Spleen (tissue), 7 donors: ENCODE results near the gene CTXN1.

Experiments used
- POLR2A ChIP-seq, 3 donors: fragments of 450-650 bp; IDR thresholded peaks; one replicate each; pipeline ENCODE4 v1.5.1; 2017; ENCODE audit warnings: antibody characterized with exemption in 3 of 3, mild to moderate bottlenecking in 1 of 3
- POLR2AphosphoS5 ChIP-seq, 3 donors: sonication (generic); formaldehyde crosslinking; IDR thresholded peaks; one replicate each; pipeline ENCODE4 v1.5.1; 2017; ENCODE audit warnings: antibody characterized with exemption in 3 of 3
- TF ChIP-seq, protein P1 (sequence below), 11 experiments: fragments of 200-600 bp in 7 of 11; fragments of 450-650 bp in 4 of 11; sonication (generic) in 4 of 11; IDR thresholded peaks in 8 of 11; conservative IDR thresholded peaks in 3 of 11; 1 replicate in 7 of 11; 2 replicates in 4 of 11; pipeline versions ENCODE4 v1.4.0 to v1.8.0; 2016 to 2021; ENCODE audit warnings: antibody characterized with exemption in 11 of 11, inconsistent platforms in 4 of 11, mild to moderate bottlenecking in 1 of 11
- donor health status: DM: no; HTN: no; CAD: no; lungs with moderate emphysema.
- donor health status: DM: no; HTN: no; CAD: no.
- donor health status: DM: no; HTN: no; CAD: no.

DNA sequence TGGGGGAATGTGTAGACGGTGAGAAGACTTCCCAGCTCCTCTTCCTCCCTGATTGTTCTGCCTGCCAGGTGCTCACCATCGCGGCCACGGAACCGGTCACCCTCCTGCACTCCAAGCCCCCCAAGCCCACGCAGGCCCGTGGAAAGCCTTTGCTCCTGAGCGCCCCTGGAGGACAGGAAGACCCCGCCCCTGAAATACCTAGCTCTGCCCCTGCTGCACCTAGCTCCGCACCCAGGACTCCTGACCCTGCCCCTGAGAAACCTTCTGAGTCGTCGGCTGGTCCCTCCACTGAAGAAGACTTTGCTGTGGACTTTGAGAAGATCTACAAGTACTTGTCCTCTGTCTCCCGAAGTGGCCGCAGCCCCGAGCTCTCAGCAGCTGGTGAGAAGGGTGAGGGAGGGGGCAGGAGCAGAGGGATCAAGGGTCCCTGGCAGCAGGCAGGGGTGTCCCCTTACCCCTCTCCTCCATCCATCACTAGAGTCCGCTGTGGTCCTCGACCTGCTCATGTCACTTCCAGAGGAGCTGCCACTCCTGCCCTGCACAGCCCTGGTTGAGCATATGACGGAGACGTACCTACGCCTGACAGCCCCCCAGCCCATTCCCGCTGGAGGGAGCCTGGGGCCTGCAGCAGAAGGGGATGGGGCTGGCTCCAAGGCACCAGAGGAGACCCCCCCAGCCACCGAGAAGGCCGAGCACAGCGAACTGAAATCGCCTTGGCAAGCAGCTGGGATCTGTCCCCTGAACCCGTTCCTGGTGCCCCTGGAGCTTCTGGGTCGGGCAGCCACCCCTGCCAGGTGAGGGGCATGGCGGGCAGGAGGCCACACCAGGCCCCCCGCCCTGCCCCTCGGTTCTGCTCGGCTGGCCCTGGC, 3.7 kb downstream of the CTXN1 start:
- TF ChIP-seq POLR2AphosphoS5 (IDR thresholded peaks at IDR 0.05) (no peak), POLR2A (IDR thresholded peaks at IDR 0.05) (no peak)
- TF ChIP-seq, protein P1, sequence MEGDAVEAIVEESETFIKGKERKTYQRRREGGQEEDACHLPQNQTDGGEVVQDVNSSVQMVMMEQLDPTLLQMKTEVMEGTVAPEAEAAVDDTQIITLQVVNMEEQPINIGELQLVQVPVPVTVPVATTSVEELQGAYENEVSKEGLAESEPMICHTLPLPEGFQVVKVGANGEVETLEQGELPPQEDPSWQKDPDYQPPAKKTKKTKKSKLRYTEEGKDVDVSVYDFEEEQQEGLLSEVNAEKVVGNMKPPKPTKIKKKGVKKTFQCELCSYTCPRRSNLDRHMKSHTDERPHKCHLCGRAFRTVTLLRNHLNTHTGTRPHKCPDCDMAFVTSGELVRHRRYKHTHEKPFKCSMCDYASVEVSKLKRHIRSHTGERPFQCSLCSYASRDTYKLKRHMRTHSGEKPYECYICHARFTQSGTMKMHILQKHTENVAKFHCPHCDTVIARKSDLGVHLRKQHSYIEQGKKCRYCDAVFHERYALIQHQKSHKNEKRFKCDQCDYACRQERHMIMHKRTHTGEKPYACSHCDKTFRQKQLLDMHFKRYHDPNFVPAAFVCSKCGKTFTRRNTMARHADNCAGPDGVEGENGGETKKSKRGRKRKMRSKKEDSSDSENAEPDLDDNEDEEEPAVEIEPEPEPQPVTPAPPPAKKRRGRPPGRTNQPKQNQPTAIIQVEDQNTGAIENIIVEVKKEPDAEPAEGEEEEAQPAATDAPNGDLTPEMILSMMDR (IDR thresholded peaks at IDR 0.05 in 8 of 11, conservative IDR thresholded peaks at IDR 0.05 in 3 of 11) = no peak
